Right hindlimb (tissue), 1 donor: ENCODE results near the gene UPK1B.
"Not testable (repeated sequence)": the region's sequence is repeated elsewhere in the genome, so short reads cannot be mapped to it uniquely, and the experiment has no call there.

ENCODE experiments used
- DNase-seq: peaks from one replicate; pipeline ENCODE4 v3.0.0-alpha.2; 2018

Gene UPK1B

DNA sequence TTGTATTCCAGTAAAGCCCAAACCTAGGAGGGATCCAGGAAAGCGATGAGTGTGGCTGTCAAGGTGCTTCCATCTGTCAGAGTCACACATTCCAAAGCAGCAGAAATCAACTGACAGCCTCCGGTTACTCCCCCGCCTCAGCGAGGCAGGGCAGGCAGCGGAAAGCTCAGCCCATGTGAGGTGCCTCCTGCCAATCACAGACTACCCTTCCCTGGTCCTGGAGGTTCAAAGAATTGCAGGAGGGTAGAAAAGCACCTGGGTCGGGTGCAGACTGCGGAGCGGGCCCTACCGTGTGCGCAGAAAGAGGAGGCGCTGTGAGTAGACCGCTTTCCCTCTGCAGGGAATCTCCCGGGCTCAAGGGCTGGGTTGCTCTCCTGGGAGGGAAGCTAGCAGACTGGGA is at the start of gene UPK1B:
UPK1B (plus strand) TSS at position 274 of the 400 bp plus-strand sequence. CDS start 13,144 bp downstream, outside the sequence.
- DNase-seq: no peak

DNA sequence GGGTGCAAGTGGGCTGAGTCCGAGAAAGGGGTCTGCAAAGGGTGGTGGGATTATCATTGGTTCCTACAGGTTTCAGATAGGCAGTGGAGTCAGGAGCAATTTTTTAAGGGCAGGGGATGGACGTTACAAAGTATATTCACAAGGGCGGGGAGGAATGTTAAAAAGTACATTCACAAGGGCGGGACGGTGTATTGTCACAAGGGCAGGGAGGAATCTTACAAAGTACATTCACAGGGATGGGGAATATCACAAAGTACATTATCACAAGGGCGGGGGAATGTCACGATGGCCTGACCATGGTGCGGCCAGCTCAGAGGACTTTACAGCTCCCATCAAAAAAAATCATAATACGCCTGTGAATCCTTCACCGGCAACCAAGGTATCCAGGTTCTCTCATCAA is 48.1 kb upstream of the UPK1B start:
- DNase-seq: no peak

DNA sequence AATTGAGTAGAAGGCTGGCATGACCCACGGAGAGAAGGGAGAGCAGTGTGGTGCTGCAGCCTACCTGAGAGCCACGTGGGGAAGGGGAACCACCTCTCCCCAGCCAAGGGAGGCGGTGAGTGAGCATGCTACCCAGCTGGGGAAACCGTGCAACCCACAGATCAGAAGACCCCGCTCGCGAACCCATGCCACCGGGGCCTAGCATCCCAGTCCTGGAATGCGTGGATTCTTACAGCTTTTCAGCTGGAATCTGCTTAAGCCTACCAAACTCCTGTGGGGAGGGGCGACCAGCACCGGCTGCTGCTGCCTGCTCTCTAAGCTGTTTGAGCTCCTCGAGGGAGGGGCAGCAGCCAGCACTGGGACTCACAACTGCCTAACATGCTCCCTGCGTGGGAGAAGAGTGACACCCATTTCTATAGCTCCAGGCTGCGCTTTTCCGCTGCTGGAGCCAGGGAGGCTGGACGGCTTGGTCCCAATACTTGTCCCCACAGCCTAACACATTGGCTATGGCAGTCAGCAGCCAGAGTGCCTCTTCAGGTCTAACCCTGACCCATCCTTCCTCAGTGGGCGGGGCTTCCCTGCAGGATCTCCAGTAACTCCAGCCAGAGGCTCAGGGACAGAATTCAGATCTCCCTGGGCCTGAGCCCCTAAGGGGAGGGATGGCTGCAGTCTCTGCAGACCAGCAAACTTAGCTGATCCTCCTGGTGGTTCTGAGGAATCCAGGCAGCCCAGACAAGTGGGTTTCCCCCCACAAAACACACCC is 47.5 kb upstream of the UPK1B start:
- DNase-seq: no peak

DNA sequence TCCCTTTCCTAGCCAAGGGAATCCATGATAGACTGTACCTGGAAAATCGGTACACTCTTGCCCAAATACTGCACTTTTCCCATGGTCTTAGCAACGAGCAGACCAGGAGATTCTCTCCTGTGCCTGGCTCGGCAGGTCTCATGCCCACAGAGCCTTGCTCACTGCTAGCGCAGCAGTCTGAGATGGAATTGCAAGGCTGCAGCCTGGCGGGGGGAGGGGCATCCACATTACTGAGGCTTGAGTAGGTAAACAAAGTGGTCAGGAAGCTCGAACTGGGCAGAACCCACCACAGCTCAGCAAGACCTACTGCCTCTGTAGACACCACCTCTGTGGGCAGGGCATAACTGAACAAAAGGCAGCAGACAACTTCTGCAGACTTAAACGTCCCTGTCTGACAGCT is 43.1 kb upstream of the UPK1B start:
- not testable (repeated sequence) for DNase-seq

DNA sequence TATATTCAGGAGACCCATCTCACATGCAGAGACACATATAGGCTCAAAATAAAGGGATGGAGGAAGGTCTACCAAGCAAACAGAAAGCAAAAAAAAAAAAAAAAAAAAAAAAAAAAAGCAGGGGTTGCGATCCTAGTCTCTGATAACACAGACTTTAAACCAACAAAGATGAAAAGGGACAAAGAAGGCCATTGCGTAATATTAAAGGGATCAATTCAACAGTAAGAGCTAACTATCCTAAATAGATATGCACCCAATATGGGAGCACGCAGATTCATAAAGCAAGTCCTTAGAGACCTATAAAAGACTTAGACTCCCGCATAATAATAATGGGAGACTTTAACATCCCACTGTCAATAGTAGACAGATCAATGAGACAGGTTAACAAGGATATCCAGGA is 41.1 kb upstream of the UPK1B start:
- DNase-seq: not testable (repeated sequence)

DNA sequence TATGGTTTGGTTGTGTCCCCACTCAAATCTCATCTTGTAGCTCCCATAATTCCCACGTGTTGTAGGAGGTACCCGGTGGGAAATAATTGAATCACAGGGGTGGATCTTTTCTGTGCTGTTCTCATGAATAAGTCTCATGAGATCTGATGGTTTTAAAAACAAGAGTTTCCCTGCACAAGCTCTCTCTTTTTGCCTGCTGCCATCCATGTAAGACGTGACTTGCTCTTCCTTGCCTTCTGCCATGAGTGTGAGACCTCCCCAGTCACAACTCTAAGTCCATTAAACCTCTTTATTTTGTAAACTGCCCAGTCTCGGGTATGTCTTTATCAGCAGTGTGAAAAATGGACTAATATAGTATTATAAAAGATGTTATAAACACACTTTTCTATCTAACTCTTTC is 34.0 kb upstream of the UPK1B start:
- not testable (repeated sequence) for DNase-seq

DNA sequence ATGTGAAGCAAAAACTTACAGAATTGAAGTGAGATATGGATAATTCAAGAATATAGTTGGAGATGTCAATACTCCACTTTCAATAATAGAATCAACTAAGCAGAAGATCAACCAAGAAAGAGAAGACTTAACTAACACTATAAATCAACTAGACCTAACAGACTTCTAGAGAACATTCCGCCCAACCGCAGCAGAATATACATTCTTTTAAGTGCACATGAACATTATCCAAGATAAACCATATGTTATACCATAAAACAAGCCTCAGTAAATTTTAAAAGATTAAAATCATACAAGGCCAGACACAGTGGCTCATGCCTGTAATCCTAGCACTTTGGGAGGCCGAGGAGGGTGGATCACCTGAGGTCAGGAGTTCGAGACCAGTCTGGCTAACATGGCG is 32.9 kb upstream of the UPK1B start:
- no peak for DNase-seq

DNA sequence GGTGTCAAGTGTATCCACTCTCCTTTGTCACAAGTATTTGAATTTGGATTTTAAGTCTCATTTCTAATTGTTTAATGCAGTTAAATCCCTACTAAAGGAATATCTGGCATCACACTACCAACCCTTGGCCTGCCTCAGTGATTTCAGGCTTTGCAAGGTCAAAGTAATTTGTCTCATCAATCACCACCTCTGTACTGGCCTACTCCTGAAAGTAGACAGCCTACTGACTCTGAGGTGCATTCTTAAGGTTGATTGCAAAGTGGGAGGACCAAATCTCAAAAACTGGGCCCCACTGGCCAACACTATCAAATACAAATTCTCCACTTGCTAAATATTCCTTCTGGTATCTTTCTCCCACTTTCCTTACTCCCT is 28.3 kb upstream of the UPK1B start:
- no peak for DNase-seq

DNA sequence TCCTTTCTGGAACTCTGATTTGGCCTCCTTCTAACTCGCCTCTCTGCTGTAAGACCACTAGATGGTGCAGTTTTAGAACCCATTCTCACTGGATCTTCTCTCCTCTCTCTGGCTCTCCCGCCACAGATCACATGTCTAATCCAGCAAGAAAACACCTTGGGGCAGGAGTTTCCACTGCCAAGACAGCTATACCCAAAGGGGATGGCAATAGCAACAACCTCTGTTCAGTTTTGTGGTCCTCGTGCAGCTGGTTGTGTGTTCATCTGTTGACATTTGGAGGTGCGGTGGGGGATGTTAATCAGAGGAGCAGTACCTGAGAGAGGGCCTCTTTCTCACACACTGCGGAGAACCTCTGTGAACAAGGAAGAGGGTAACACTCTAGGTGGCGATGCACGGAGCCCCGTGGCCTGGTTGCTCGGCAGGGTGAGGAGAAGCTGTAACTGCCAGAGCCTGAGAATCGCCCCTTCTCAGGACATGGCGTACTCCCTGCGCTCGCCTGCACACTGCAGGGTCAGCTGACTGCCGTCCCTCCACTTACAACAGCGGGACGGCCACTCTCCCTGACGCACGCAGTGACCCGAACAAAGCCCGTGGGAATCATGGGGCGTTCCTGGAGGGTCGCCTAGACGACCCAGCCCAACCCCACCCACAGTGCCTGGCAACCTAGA is 27.8 kb upstream of the UPK1B start, which contains the start of gene TEX55:
TEX55 (plus strand) TSS at position 666 of the 668 bp plus-strand sequence. CDS start 25 bp downstream, outside the sequence.
- peak; percentile 22 for DNase-seq

DNA sequence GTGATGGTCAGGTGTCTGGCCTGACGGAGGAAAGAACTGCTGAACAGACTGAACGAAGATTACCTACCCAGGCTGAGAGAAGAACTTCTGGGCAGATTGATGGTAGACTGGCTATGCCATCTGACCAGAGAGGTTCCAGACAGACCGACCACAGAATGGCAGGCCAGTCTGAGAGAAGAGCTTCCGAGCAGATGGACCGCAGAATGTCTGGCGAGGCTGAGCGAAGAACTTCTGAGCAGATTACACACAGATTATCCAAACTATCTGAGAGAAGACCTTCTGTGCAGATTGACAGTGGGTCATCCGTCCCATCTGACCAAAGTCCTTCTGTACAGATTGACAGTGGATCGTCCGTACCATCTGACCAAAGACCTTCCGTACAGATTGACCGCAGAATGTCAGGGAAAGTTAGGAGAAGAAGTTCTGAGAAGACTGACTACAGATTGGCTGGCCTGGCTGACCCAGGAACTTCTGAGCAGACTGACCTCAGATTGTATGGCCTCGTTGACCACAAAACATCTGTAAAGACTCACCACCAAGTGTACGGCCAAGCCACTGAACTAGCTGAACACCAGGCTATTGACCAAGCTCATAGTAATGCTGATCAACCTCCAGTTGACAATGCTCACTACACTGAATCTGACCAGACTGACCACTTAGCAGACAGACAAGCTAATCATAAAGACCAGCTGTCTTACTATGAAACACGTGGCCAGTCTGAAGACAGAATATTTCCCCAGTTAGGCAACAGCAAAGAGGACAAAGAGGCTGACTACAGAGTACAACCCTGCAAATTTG is 26.6 kb upstream of the UPK1B start:
- DNase-seq: no peak

DNA sequence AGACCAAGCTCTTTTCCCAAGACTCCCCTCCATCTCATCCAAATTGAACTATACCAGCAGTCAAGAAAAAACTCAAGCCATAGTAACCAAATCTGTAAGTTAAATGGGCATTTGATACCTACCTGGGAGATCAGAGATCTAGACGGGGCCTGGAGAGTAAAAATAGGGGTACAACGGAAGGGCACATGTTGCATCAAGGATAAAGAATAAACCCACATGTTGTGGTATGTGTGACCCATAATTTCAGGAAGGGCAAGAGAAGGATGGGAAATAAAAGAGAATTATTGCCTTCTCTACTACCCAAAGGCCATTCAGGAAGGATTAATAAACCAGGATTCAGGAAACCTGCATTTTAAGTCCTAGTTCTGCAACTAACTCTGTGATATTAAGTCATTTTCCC is 25.9 kb upstream of the UPK1B start:
- DNase-seq: no peak

DNA sequence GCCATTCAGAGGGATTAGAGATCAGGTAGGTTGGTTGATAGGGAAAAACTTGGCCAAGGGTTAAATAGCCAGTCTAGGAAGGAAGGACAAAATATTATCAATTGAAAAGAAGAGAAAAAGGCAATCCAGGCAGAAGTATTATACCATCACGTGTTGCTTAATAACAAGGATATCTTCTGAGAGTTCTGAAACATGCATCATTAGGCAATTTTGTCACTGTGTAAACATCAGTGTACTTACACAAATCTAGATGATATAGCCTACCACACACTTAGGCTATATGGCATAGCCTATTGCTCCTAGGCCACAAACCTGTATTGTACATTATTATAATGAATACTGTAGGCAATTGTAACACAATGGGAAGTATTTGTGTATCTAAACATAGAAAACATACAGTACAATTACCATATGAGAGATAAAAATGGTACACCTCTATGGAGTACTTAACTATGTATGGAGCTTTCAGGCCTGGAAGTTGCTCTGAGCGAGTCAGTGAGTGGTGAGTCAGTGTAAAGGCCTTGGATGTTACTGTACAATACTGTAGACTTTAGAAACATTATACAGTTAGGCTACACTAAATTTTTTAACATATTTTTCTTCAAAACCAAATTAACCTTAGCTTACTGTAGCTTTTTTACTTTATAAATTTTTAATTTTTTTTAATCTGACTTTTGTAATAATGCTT is 24.8 kb upstream of the UPK1B start:
- no peak for DNase-seq

DNA sequence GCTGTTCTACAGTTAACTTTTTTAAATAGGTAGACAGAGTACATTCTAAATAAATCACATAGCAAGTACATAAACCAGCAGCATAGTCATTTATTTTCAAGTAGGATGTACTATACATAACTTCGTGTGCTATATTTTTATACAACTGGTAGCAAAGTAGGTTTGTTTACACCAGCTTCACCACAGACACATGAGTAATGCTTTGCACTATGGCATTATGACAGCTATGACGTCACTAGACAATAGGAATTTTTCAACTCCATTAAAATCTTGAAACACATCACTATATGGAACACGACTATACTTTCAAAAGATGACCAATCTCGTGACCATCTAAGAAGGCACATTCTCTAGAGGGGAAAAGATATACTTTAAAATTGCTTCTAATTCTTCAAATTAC is 23.9 kb upstream of the UPK1B start:
- no peak for DNase-seq

DNA sequence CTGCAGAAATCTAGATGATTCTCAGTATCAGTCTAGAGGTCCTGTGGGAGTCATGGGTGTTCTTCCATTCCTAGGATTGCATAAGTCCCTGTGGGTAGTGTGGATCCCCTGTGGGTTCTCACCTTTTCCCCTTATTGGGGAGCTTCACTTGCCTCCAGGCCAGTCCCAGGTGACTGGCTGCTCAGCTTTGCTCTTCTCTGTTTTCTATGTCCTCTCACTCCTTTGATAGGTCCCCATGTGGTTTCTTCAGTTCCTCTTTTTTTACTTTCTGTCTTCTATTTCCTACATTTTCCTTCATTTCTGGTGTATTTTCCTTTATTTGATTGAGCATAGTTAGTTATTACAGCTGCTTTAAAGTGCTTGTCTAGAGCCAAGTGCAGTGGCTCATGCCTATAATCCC is 16.5 kb upstream of the UPK1B start:
- DNase-seq: no peak

DNA sequence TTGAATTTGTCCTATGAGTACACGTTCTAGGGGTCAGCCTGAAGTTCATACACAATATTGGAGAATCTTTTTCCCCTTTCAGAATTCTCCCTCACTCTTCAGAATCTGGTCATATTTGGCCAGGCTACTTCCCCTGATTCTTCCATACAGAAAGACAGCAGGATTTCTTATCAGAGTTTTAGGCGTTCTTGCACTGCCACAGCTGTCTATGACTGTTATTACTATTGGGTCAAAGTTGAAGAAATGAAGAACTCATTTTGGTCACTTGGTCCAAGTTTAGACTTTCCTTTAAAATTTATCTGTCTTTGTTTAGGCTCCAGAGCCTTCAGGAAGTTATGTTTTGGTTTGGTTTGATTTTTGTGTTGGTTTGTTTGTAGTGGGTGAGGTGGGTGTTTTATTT is 15.4 kb upstream of the UPK1B start:
- no peak for DNase-seq

DNA sequence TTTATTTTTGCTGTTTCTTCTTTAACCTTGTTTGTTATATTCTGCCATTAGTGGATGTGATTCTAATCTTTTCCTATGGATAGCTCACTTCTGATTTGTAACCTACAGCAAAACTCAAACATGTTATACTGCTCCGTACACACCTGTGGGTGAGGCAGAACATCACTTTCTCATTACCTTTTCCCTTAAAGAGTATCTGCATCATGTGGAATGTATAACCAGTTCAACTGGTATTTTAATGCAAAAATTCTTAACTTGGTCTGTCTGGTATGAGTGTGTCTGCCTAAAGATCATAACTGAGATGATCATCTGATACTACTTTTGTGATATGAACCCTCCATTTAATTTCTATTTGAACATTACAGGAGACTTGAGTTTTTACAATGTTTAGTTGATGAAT is 13.0 kb upstream of the UPK1B start:
- DNase-seq: no peak

DNA sequence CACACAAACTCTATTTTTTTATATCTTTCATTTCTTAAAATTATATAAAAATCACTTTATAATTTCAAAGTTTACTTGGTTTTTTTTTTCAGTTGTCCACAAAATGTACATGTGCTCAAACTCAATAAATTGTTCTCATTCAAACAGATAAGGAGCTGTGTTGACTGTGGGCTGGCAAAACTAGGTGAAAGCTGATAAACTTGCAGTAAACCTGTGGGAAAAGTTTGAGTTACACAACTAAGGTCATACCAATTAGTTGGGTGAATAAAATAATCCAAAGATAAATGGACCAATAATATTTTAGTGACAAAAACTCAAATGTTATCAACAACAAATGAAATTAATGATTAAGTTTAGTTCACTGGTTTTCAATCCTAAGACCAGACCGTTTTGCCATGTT is 12.6 kb upstream of the UPK1B start:
- DNase-seq: no peak

DNA sequence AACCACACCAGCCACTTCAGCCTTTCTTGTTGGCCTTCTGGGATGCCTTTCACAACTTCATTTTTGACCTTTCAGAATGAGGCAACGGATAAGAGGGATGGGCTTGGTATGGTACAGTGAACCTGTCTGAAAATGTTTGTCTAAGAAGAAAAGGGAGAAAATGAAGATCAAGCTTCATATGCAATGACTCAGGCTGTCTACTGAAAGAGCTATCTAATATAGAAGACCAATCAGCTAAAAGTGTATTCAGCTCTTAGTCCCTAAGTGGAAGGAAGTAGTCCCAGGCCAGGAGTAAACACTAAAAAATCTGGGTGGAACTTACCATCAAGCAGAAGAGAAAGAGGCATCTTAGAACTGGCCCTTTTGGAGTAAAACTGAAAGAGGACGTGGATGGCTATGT is 12.2 kb upstream of the UPK1B start:
- DNase-seq: no peak

DNA sequence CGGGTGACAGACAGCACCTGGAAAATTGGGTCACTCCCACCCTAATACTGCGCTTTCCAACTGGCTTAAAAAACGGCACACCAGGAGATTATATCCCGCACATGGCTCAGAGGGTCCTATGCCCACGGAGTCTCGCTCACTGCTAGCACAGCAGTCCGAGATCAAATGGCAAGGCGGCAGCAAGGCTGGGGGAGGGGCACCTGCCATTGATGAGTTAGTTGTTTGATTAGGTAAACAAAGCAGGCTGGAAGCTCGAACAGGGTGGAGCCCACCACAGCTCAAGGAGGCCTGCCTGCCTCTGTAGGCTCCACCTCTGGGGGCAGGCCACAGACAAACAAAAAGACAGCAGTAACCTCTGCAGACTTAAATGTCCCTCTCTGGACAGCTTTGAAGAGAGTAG is 8.7 kb upstream of the UPK1B start:
- not testable (repeated sequence) for DNase-seq

DNA sequence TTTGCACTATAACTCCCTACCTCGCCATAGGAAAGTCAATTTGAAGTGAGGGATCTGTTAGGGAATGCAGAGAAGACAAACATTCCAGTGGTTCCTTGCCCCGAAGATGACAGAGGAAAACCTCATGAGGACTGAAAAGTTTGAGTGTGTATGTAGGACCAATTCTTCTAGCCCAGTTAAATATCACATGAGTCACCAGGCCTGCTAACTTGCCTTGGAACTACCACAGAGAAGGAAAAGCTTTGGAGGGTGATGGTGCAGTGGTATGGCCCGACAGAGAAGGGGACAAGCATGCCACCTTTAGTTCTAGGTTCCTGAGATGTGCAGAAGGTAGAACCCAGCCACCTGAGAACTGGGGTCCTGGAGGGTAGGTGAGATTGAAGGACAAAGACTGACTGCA is 2.6 kb upstream of the UPK1B start:
- DNase-seq: no peak

DNA sequence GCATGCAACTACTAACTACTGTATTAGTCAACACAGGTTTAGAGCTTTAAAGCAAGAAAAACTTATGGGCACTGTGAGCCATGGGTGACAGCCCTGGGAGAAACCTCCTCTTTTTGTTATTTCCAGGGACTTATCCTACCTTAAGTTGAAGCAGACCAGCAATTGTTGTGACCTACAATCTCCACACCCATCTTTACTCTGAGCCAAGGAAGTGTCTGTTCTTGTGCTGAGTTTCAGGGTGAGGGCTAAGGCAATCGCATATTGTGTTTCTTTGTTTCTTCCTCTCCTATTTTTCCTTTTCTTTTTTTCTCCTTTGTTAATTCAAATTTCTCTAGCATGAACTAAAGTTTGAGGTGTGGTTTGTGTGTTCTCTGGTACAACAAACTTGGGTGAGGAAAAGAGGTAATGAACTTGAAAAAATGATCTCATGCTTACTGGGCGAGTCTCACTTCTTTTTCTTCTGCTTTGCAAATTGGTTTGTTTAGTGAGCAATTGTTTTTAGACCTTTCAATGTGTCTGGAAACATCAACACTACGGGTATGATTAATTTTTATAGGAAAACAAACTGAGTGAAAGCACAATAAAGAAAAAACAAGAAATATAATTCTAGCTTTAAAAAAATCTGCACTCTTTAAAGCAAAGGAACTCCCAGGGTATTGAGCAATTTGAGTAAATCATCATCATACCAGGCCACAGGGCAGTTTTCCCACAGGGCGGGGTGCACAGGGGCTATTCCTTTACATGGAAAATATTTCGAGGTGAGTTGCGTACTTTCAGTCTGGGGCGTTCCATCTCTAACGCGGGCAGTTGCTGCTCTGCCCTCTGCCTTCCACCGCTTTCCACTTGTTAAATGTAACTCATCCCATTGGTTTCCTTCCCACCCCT is 2.7 kb downstream of the UPK1B start:
- DNase-seq: no peak

DNA sequence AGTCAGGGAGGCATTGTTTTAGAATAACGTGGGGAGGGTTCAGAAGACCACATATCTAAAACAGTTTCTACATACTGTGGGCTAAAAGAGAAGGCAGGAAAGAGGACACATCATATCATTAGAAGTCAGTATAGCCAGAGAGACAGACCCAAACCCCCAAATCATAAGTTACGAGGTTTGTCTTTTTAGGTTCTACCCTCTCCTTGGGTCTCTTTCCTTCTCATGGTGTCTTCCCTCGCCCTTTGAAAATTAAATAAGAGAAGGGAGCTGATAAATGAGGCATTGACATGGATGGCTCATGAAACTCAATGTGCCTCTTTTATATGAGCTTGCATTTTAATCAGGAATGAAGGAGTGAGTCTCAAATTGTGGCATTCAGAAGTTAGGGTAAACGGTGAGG is 3.4 kb downstream of the UPK1B start:
- no peak for DNase-seq
